ENCODE measurements around the gene AHCTF1. TPM values are rescaled to one million over a fixed set of nuclear protein-coding genes. Genes with fewer than 3 reads are reported as not detected.
A peak's percentile ranks its signal among the peaks of the same experiment; 100 is the strongest.

AHCTF1 gene
- total RNA-seq, 1 donor from 2014 or later, result 24.8 TPM

DNA sequence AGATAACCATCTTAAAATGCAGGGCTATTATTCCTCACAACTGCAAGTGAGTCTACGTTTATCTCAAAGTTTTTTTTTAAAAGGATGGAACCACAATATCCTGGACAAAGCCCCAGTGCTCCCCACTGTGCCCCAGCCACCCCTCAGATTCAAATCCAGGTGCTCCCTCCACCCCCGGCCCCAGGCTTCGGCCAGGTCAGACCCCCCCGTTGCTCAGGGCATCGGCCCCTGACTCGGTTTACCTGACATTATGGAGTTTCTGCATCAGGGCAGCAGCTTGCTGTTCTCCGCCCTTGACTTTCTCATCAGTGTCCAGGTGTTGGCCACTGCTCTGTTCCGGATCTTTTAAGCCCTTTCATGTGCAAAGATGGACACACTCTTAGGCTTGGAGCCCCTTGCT, 134.6 kb downstream of the AHCTF1 start:
- peaks cover 21% of the 10 kb centered on the region for H3K4me1 Mint-ChIP-seq (ENCODE audit: low read depth)
- peak; percentile 54 for DNase-seq (ENCODE audit: low spot score)

DNA sequence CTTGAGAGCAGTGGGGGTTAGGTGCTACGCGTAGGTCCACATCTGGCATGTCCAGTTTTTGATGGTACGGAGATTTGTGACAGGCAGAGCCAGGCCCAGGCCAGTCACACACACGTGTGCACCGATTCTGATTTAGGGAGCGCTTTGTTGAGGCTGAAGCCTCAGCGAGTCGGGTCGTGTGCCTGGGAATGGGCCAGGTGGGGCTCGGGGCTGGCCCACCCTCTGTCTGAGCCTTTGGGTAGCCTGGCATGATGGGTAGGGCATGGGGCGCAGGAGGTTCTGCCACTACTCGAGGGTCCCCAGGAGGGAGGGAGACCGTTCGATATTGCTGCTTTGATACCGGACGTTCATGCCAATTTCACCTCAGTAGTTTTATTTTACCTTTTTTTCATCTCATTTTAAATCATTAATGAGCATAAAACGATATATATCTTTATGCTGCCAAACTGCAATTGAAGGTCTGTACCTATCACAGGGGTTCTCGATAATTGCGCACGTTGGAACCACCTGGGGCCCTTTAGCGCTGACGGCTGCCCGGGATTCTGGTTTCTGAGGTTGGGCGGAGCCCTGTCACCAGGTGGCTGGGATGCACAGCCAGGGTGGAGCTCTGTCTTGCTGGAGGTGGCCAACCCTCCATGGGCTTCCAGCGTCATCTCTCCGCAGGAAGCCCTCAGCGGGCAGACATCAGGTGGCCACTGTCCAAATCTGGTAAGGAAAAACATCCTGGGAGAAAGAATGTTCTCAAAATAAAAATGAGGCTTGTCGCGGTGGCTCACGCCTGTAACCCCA, 135.6 kb downstream of the AHCTF1 start:
- Mint-ChIP-seq H3K4me3 (ENCODE audit: unreplicated experiment) (no peak overlapping the region), H3K27ac (ENCODE audit: unreplicated experiment) (no peak overlapping the region), H3K9me3 (ENCODE audit: low read depth) (no peaks in the 10 kb centered on the region), H3K27me3 (ENCODE audit: low read depth) (no peaks in the 10 kb centered on the region), H3K4me1 (ENCODE audit: low read depth) (peaks cover 17% of the 10 kb centered on the region), H3K36me3 (ENCODE audit: low read depth) (no peaks in the 10 kb centered on the region)
- TF ChIP-seq, protein P1, sequence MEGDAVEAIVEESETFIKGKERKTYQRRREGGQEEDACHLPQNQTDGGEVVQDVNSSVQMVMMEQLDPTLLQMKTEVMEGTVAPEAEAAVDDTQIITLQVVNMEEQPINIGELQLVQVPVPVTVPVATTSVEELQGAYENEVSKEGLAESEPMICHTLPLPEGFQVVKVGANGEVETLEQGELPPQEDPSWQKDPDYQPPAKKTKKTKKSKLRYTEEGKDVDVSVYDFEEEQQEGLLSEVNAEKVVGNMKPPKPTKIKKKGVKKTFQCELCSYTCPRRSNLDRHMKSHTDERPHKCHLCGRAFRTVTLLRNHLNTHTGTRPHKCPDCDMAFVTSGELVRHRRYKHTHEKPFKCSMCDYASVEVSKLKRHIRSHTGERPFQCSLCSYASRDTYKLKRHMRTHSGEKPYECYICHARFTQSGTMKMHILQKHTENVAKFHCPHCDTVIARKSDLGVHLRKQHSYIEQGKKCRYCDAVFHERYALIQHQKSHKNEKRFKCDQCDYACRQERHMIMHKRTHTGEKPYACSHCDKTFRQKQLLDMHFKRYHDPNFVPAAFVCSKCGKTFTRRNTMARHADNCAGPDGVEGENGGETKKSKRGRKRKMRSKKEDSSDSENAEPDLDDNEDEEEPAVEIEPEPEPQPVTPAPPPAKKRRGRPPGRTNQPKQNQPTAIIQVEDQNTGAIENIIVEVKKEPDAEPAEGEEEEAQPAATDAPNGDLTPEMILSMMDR (IDR thresholded peaks at IDR 0.05), result no peak
- peak; percentile 56 for DNase-seq (ENCODE audit: low spot score)

More for the DNA sequence above, 134.6 kb downstream of the AHCTF1 start:
- H3K27me3 Mint-ChIP-seq (ENCODE audit: low read depth), result no peaks in the 10 kb centered on the region
- H3K36me3 Mint-ChIP-seq (ENCODE audit: low read depth), result no peaks in the 10 kb centered on the region
- H3K27ac Mint-ChIP-seq (ENCODE audit: unreplicated experiment), result no peak overlapping the region
- TF ChIP-seq, protein P1 (IDR thresholded peaks at IDR 0.05), result no peak
- H3K4me3 Mint-ChIP-seq (ENCODE audit: unreplicated experiment), result no peak overlapping the region
- H3K9me3 Mint-ChIP-seq (ENCODE audit: low read depth), result no peaks in the 10 kb centered on the region

DNA sequence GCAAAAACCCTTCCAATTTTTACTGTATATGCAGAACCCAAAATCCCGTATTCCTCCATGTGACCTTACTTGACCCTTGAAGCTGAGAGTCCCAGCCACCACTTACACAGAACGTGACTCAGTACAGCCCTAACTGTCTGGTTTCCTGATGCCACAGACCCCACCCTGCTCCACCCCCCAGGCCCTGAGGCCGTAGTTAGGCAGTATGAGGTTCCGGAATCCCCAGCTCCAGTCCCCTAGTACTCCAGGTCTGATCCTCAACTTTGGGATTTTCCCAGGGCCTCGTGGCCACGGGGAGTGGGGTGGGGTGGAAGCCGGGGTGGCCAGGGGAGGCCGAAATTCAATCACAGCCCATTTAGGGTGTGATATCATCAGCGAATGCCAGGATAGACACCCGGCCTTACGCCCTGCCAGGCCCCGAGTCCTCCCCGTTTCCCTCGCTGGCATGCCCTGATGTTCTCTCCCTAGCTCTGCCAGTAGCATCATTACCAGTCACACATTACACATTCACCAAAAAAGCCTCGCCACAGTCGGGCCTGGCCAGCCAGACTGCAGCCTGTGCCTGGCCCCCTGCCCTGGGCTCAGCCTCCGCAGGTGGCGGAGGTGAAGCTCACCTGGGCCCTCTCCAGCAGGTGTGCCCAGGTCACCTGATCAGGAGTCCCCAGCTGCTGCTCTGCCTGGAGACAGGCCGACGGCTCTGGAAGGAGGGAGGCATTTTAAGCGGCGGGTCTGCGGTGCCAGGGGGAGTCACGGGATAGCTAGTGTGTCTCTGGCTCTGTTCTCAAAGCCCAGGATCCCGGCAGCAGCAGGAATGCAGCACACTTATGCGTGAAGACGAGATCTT, 136.7 kb downstream of the AHCTF1 start:
- H3K4me3 Mint-ChIP-seq (ENCODE audit: unreplicated experiment), result no peak overlapping the region

DNA sequence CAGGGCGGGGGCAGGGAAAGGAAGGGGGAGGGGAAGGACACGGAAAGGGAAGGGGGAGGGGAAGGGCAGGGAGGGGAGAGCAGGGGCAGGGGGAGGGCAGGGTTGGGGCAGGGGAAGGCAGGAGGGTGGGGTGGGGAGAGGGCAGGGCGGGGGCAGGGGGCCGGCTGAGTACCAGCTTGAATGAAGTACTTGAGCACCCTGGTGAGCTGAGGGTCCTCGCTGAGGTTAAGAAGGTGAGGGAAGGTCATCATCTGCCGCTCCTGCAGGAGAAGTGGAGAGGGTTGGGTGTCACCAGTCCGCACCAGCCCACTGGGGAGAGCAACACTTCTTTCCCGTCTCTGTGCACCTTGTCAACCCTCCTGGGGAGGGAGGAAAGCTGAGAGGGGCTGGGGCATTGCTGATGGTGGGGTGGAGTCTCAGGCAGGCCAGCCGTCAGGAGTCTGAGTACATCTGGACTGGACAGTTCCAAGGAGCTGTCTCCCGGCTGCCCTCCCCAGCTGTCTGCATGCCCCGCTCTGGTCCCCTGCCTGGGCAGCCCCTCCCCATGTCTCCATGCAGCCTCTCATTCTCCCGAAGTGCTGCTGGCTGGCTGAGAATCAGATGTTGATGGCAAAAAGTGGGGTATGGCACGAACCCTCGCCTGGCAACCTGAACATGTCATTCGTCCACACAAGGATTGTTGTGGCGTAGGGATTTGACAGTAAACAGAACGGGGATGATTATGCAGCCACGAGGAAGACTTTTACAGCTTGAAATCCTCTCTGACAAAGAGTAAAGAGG, 137.5 kb downstream of the AHCTF1 start:
- Mint-ChIP-seq H3K4me3 (ENCODE audit: unreplicated experiment) (no peak overlapping the region), H3K4me1 (ENCODE audit: low read depth) (peaks cover 18% of the 10 kb centered on the region), H3K27me3 (ENCODE audit: low read depth) (no peaks in the 10 kb centered on the region), H3K36me3 (ENCODE audit: low read depth) (no peaks in the 10 kb centered on the region), H3K9me3 (ENCODE audit: low read depth) (no peaks in the 10 kb centered on the region), H3K27ac (ENCODE audit: unreplicated experiment) (no peak overlapping the region)
- TF ChIP-seq, protein P1 (IDR thresholded peaks at IDR 0.05), result no peak
- peak; percentile 87 for DNase-seq (ENCODE audit: low spot score)

More for the DNA sequence above, 136.7 kb downstream of the AHCTF1 start:
- Mint-ChIP-seq H3K4me1 (ENCODE audit: low read depth) (peaks cover 17% of the 10 kb centered on the region), H3K36me3 (ENCODE audit: low read depth) (no peaks in the 10 kb centered on the region), H3K27ac (ENCODE audit: unreplicated experiment) (no peak overlapping the region), H3K27me3 (ENCODE audit: low read depth) (no peaks in the 10 kb centered on the region), H3K9me3 (ENCODE audit: low read depth) (no peaks in the 10 kb centered on the region)
- DNase-seq (ENCODE audit: low spot score), result peak; percentile 78
- TF ChIP-seq, protein P1 (IDR thresholded peaks at IDR 0.05), result no peak

Data from chondrocyte (in vitro differentiated cells).